NT2/D1 (cell line): ENCODE measurements around the gene MTO1.

ENCODE experiments used
- DNase-seq: peaks from one replicate; pipeline ENCODE4 v3.0.0-alpha.2; 2011; ENCODE audit warnings: low read depth, low spot score
- H3K27me3 ChIP-seq: 2 replicates; pipeline ENCODE4 v1.6.0; 2011; ENCODE audit warnings: mild to moderate bottlenecking; ENCODE audit not compliant: insufficient read length, insufficient read depth
- H3K36me3 ChIP-seq: 2 replicates; pipeline ENCODE4 v1.6.1; 2011; ENCODE audit warnings: mild to moderate bottlenecking, low read length, mixed read lengths; ENCODE audit not compliant: insufficient read depth, insufficient read length
- H3K4me1 ChIP-seq: 2 replicates; pipeline ENCODE4 v1.5.1; 2011; ENCODE audit not compliant: insufficient read depth, insufficient read length
- H3K4me3 ChIP-seq: 2 replicates; pipeline ENCODE4 v1.5.1; 2011; ENCODE audit warnings: low read depth; ENCODE audit not compliant: insufficient read length
- H3K9ac ChIP-seq: 2 replicates; pipeline ENCODE4 v1.6.0; 2011; ENCODE audit warnings: low read depth; ENCODE audit not compliant: insufficient read length
- H3K9me3 ChIP-seq: 2 replicates; pipeline ENCODE4 v1.5.1; 2011; ENCODE audit warnings: mild to moderate bottlenecking, low read length; ENCODE audit not compliant: insufficient read depth
- SUZ12 ChIP-seq: IDR thresholded peaks from 2 replicates; pipeline ENCODE4 v1.6.1; 2011; ENCODE audit not compliant: insufficient read length, insufficient read depth; ENCODE audit errors: extremely low read depth
- YY1 ChIP-seq: IDR thresholded peaks from 2 replicates; pipeline ENCODE4 v1.6.1; 2011; ENCODE audit not compliant: insufficient read length, insufficient read depth
- ZNF274 ChIP-seq: IDR thresholded peaks from 2 replicates; pipeline ENCODE4 v1.6.1; 2011; ENCODE audit warnings: mild to moderate bottlenecking, low read depth, low read length

MTO1 gene, protein sequence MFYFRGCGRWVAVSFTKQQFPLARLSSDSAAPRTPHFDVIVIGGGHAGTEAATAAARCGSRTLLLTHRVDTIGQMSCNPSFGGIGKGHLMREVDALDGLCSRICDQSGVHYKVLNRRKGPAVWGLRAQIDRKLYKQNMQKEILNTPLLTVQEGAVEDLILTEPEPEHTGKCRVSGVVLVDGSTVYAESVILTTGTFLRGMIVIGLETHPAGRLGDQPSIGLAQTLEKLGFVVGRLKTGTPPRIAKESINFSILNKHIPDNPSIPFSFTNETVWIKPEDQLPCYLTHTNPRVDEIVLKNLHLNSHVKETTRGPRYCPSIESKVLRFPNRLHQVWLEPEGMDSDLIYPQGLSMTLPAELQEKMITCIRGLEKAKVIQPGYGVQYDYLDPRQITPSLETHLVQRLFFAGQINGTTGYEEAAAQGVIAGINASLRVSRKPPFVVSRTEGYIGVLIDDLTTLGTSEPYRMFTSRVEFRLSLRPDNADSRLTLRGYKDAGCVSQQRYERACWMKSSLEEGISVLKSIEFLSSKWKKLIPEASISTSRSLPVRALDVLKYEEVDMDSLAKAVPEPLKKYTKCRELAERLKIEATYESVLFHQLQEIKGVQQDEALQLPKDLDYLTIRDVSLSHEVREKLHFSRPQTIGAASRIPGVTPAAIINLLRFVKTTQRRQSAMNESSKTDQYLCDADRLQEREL

DNA sequence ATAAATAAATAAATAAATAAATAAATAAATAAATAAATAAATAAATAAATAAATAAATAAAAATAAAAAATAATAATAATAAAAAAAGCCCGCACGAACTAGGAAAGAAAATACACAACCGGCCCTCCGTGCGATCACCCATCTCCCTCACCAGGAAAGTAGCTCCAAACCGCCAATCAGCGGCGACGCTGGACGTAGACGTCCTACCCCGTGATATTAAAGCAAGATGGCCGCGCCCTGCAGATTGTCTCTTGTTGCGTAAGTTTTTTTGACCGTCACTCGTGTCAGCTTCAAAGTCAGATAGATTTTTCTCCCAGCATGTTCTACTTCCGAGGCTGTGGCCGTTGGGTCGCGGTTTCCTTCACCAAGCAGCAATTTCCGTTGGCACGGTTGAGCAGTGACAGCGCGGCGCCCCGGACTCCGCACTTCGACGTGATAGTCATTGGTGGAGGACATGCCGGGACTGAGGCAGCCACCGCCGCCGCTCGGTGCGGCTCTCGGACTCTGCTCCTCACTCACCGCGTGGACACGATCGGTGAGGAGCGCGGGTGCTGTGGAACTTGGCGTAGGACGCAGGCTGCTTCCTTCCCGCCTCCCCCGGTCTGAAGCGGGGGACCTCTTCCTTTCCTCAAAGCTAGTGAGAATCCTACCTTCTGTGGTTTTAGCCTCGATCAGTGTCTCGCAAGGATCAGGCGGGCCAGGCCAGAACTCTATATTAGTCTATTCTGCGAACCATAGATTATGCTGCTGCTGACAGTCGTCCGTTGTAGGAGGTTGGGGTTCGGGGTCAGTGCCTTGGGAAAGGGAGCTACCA is at the start of gene MTO1:
MTO1 (plus strand) TSS at position 201 of the 814 bp plus-strand sequence; CDS start at position 319, 118 bp downstream.
- peak within 1 kb of the TSS; percentile 99 for H3K4me3 ChIP-seq
- no peaks in the 10 kb centered on the region for H3K4me1 ChIP-seq
- H3K9ac ChIP-seq = peak within 1 kb of the TSS; percentile 93
- H3K27me3 ChIP-seq = no peaks in the 10 kb centered on the region
- H3K9me3 ChIP-seq = no peaks in the 10 kb centered on the region
- peak; percentile 83 for TF ChIP-seq YY1
- no peak for TF ChIP-seq ZNF274
- no peak for TF ChIP-seq SUZ12
- peak; percentile 60 for DNase-seq
- peaks cover 14% of the 10 kb centered on the region for H3K36me3 ChIP-seq

DNA sequence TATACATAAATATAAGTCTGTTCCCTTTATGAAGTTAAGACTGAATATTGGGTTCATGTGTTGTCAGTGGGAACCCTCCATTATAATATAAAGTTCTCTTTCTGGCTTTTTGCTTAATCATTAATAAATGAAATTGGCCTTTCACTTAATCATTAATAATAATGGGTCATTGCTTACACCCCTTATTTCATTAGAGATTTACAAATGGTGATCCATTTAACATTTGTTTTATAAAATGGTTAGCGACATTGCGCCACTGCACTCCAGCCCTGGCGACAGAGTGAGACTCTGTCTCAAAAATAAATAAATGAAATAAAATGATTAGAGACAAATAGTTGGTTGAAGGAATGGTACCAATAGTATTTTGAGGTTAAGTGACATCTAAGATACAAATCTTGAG is 48.4 kb upstream of the MTO1 start:
- TF ChIP-seq YY1 = no peak
- no peak for TF ChIP-seq ZNF274
- TF ChIP-seq SUZ12 = no peak
- Histone ChIP-seq H3K36me3 (no peaks in the 10 kb centered on the region), H3K27me3 (no peaks in the 10 kb centered on the region), H3K4me1 (no peaks in the 10 kb centered on the region), H3K9ac (no peak overlapping the region), H3K9me3 (no peaks in the 10 kb centered on the region), H3K4me3 (no peak overlapping the region)
- no peak for DNase-seq

DNA sequence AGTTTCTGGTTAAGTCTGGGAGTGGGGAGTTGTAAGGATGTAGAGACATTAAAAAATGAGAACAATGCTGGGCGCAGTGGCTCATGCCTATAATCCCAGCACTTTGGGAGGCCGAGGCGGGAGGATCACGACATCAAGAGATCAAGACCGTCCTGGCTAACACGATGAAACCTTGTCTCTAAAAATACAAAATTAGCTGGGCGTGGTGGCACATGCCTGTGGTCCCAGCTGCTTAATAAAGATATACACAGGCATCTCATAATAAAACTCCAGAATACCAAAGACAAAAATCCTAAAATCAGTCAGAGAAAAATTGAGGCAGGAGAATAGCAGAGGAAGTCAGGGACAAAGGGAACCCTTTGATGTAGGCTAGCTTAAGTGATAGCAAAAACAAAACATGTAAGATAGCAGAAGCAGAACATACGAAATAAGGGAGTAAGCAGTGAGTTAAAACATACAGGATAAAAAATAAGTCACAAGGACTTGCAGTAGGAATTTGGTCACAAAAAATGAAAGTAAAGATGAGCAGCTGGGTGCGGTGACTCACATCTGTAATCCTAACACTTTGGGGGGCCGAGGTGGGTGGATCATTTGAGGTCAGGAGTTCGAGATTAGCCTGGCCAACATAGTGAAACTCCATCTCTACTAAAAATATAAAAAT is 43.3 kb upstream of the MTO1 start:
- no peaks in the 10 kb centered on the region for H3K36me3 ChIP-seq
- no peak for DNase-seq
- no peak overlapping the region for H3K4me3 ChIP-seq
- no peak overlapping the region for H3K9ac ChIP-seq
- no peaks in the 10 kb centered on the region for H3K27me3 ChIP-seq
- TF ChIP-seq ZNF274 (no peak), SUZ12 (no peak), YY1 (no peak)
- no peaks in the 10 kb centered on the region for H3K4me1 ChIP-seq
- no peaks in the 10 kb centered on the region for H3K9me3 ChIP-seq

DNA sequence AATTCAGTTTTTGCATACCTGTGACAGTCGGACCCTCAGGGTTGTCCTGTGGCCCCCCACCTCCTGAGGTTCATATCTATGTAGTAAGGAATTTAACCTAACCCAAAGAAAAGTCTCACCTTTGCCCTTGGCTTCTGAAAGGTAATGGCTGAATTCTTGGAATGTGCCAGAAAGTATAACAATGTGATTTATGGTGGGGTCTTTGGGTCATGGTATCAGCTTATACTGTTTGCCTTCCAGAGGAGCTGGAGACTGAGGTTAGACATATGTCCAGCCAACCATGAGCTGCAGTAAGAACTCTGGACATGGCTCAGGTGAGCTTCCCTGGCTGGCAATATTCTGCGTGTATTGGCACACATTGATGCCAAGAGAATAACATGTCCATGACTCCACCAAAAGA is 40.0 kb upstream of the MTO1 start:
- Histone ChIP-seq H3K4me1 (no peaks in the 10 kb centered on the region), H3K9ac (no peak overlapping the region), H3K36me3 (no peaks in the 10 kb centered on the region), H3K9me3 (no peaks in the 10 kb centered on the region), H3K4me3 (no peak overlapping the region), H3K27me3 (no peaks in the 10 kb centered on the region)
- no peak for DNase-seq
- no peak for TF ChIP-seq SUZ12
- no peak for TF ChIP-seq YY1
- no peak for TF ChIP-seq ZNF274

DNA sequence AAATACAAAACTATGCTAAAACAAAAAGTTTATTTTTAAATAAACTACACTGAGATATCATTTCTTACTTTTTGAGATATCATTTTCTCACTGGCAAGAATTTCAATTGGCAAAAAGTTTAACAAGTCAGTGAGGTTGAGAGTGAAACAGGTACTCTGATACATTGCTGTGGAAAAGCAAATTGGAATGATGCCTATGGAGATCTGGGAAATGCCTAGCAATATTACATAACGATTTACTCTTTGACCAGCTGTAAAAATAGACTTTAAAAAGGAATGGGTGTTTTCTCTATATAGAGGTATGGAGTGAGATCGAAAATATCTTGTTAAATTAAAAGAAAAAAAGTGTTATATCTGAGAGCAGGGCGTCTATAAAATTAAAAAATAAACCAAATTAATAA is 26.3 kb upstream of the MTO1 start:
- no peaks in the 10 kb centered on the region for H3K9me3 ChIP-seq
- no peaks in the 10 kb centered on the region for H3K36me3 ChIP-seq
- no peak overlapping the region for H3K9ac ChIP-seq
- no peak overlapping the region for H3K4me3 ChIP-seq
- H3K4me1 ChIP-seq = no peaks in the 10 kb centered on the region
- DNase-seq = no peak
- no peak for TF ChIP-seq YY1
- TF ChIP-seq SUZ12 = no peak
- no peak for TF ChIP-seq ZNF274
- H3K27me3 ChIP-seq = no peaks in the 10 kb centered on the region

DNA sequence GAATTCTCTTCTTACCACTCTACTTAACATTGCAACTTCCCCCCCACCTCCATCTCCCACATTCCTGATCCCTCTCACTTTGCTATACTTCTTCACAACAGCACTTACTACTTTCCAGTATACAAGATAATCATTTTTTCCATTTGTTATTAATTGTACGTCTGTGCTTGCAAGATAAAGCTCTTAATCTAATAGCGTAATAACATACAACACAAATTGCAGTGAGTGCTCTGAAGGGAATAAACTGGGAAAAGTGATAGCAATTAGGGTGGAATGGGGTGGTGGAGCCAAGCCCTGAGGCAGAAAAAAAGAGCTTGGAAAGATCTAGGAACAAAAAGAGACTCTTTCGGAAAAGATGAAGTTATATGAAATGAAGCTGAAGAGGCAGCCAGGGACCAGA is 18.0 kb upstream of the MTO1 start:
- H3K27me3 ChIP-seq = no peaks in the 10 kb centered on the region
- H3K9me3 ChIP-seq = no peaks in the 10 kb centered on the region
- H3K36me3 ChIP-seq = no peaks in the 10 kb centered on the region
- no peak overlapping the region for H3K9ac ChIP-seq
- no peak overlapping the region for H3K4me3 ChIP-seq
- no peak for DNase-seq
- no peaks in the 10 kb centered on the region for H3K4me1 ChIP-seq
- TF ChIP-seq YY1 (no peak), ZNF274 (no peak), SUZ12 (no peak)
